Neural progenitor cell (in vitro differentiated cells): Measurements from ENCODE around the gene CC2D2A. TPM values are rescaled to one million over a fixed set of nuclear protein-coding genes. Genes with fewer than 3 reads are reported as not detected.

Experiments used
- DNase-seq: peaks from one replicate; pipeline ENCODE4 v3.0.0-alpha.2; 2016; ENCODE audit warnings: low spot score
- H2AFZ ChIP-seq: fragments of 200-600 bp; sonication (generic); replicated peaks from 2 replicates; pipeline ENCODE4 v1.6.1; 2016; ENCODE audit warnings: antibody characterized with exemption
- H3F3A ChIP-seq: fragments of 200-600 bp; sonication (generic); 2 replicates; pipeline ENCODE4 v1.6.1; 2016; ENCODE audit warnings: antibody characterized with exemption, low read depth
- H3K27ac ChIP-seq: fragments of 200-600 bp; sonication (generic); 2 replicates; pipeline ENCODE4 v1.5.1; 2016; ENCODE audit warnings: mild to moderate bottlenecking
- H3K27me3 ChIP-seq: fragments of 200-600 bp; sonication (generic); 2 replicates; pipeline ENCODE4 v1.6.1; 2016; ENCODE audit warnings: mild to moderate bottlenecking, moderate library complexity
- H3K36me3 ChIP-seq: fragments of 200-600 bp; sonication (generic); 2 replicates; pipeline ENCODE4 v1.5.1; 2016
- H3K4me1 ChIP-seq: fragments of 200-600 bp; sonication (generic); 2 replicates; pipeline ENCODE4 v1.6.1; 2016; ENCODE audit warnings: mixed run types
- H3K4me2 ChIP-seq: fragments of 200-600 bp; sonication (generic); 2 replicates; pipeline ENCODE4 v1.6.1; 2016
- H3K4me3 ChIP-seq: fragments of 200-600 bp; sonication (generic); 2 replicates; pipeline ENCODE4 v1.5.1; 2016
- H3K79me2 ChIP-seq: fragments of 200-600 bp; sonication (generic); 2 replicates; pipeline ENCODE4 v1.6.1; 2016; ENCODE audit warnings: low read depth
- H3K9ac ChIP-seq: fragments of 200-600 bp; sonication (generic); 2 replicates; pipeline ENCODE4 v1.6.1; 2016
- H3K9me3 ChIP-seq: fragments of 200-600 bp; sonication (generic); 2 replicates; pipeline ENCODE4 v1.5.1; 2016; ENCODE audit warnings: low read depth
- H4K20me1 ChIP-seq: fragments of 200-600 bp; sonication (generic); 2 replicates; pipeline ENCODE4 v1.6.1; 2016; ENCODE audit warnings: low read depth
- H3K27ac Mint-ChIP-seq: 3 replicates; pipeline ENCODE4 v1.8.0; 2021; ENCODE audit warnings: mixed read lengths
- H3K27me3 Mint-ChIP-seq: 2 replicates; pipeline ENCODE4 v1.8.0; 2022; ENCODE audit warnings: low read depth, mild to moderate bottlenecking, inconsistent platforms, moderate library complexity, mixed read lengths; ENCODE audit not compliant: insufficient read depth
- H3K36me3 Mint-ChIP-seq: 3 replicates; pipeline ENCODE4 v1.8.0; 2021; ENCODE audit warnings: mixed read lengths
- H3K4me1 Mint-ChIP-seq: 3 replicates; pipeline ENCODE4 v1.8.0; 2021; ENCODE audit warnings: mixed read lengths
- H3K4me3 Mint-ChIP-seq: 3 replicates; pipeline ENCODE4 v1.8.0; 2021; ENCODE audit warnings: mild to moderate bottlenecking, moderate library complexity, mixed read lengths
- H3K9me3 Mint-ChIP-seq: 3 replicates; pipeline ENCODE4 v1.8.0; 2020; ENCODE audit warnings: mixed read lengths
- EZH2 ChIP-seq: fragments of 200-600 bp; sonication (generic); IDR thresholded peaks from 2 replicates; pipeline ENCODE4 v1.6.1; 2017; ENCODE audit warnings: antibody characterized with exemption, mild to moderate bottlenecking, moderate library complexity
- EZH2phosphoT487 ChIP-seq: fragments of 200-600 bp; sonication (generic); IDR thresholded peaks from 2 replicates; pipeline ENCODE4 v1.6.1; 2017; ENCODE audit warnings: antibody characterized with exemption
- total RNA-seq: library from RNA; depleted of rRNA; stranded (reverse); fragments of >200 nt; gene quantifications from 2 replicates; pipeline ENCODE4 v1.2.3, GENCODE V29; 2015; ENCODE audit warnings: low replicate concordance
- TF ChIP-seq, protein P1 (sequence below): fragments of 200-600 bp; sonication (generic); IDR thresholded peaks from 2 replicates; pipeline ENCODE4 v1.5.1; 2017; ENCODE audit warnings: antibody characterized with exemption, mild to moderate bottlenecking

CC2D2A gene
- total RNA-seq, 1 donor from 2014 or later = 40.0 TPM

DNA sequence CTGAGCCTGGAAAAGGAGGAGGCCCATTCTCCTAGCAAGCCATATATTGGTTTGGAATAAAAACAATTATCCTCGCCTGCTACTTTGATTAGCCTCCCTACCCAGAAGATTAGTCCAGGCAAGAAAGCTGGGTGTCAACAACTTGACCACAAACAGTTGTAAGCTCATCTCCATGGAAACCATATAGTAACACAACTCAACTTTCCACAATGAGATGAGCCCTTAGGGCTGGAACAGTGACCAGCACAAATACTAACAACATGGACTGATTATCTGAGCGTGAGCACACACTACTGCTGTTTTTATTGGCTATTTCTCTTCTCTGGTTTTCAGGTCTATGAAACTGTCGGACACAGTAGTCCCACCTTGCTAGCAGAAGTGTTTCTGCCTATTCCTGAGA lies 80.8 kb downstream of the CC2D2A start:
- DNase-seq = no peak
- H2AFZ ChIP-seq = no peak overlapping the region
- no peak overlapping the region for H3K4me3 ChIP-seq
- no peaks in the 10 kb centered on the region for H3K36me3 ChIP-seq
- H3K4me1 ChIP-seq = peaks cover 7% of the 10 kb centered on the region
- H4K20me1 ChIP-seq = no peaks in the 10 kb centered on the region
- Mint-ChIP-seq H3K27me3 (no peaks in the 10 kb centered on the region), H3K4me3 (no peak overlapping the region), H3K36me3 (peaks cover 12% of the 10 kb centered on the region), H3K9me3 (no peaks in the 10 kb centered on the region), H3K4me1 (peaks cover 12% of the 10 kb centered on the region), H3K27ac (no peak overlapping the region)
- no peaks in the 10 kb centered on the region for H3K79me2 ChIP-seq
- H3K27ac ChIP-seq = no peak overlapping the region
- H3K9me3 ChIP-seq = no peaks in the 10 kb centered on the region
- TF ChIP-seq, protein P1, sequence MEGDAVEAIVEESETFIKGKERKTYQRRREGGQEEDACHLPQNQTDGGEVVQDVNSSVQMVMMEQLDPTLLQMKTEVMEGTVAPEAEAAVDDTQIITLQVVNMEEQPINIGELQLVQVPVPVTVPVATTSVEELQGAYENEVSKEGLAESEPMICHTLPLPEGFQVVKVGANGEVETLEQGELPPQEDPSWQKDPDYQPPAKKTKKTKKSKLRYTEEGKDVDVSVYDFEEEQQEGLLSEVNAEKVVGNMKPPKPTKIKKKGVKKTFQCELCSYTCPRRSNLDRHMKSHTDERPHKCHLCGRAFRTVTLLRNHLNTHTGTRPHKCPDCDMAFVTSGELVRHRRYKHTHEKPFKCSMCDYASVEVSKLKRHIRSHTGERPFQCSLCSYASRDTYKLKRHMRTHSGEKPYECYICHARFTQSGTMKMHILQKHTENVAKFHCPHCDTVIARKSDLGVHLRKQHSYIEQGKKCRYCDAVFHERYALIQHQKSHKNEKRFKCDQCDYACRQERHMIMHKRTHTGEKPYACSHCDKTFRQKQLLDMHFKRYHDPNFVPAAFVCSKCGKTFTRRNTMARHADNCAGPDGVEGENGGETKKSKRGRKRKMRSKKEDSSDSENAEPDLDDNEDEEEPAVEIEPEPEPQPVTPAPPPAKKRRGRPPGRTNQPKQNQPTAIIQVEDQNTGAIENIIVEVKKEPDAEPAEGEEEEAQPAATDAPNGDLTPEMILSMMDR = no peak
- TF ChIP-seq EZH2 = no peak
- no peak for TF ChIP-seq EZH2phosphoT487
- no peaks in the 10 kb centered on the region for H3F3A ChIP-seq
- no peak overlapping the region for H3K9ac ChIP-seq
- no peak overlapping the region for H3K4me2 ChIP-seq
- no peaks in the 10 kb centered on the region for H3K27me3 ChIP-seq

DNA sequence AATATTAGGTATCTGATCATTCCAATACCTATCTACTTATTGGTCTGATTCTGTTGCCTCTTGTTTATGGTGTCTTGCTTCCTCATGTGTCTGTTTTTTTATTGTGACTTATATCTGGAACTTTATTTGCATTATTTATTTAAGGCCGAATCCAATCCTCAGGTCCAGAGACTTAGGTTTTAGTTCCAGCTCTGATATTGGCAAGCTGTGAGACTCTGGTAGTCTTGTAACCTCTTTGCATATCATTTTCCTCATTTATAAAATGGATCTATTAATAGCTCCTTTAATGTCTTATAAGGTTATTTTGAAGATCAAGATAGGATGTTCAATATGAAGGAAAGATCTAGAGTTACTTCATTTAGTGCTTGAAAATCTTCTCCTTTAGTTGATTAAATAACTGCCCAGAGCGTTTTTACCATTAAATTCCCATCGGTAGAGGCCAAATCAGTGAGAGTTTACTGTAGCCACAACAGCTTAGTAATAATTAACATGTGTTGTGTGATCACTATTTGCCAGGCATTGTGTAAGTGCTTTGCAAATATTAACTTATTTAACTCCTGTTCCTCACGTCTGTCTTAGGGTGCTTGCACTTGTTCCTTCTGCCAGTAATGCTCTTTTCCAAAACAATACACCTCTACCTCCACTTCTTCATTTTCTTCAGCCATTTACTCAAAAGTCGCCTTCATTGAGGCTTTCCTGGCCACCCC lies 82.2 kb downstream of the CC2D2A start:
- peaks cover 18% of the 10 kb centered on the region for H3K36me3 Mint-ChIP-seq
- H3K27me3 ChIP-seq = no peaks in the 10 kb centered on the region
- no peak overlapping the region for H3K27ac ChIP-seq
- H2AFZ ChIP-seq = no peak overlapping the region
- H3K4me3 Mint-ChIP-seq = no peak overlapping the region
- no peaks in the 10 kb centered on the region for H4K20me1 ChIP-seq
- no peaks in the 10 kb centered on the region for H3K9me3 Mint-ChIP-seq
- no peaks in the 10 kb centered on the region for H3K9me3 ChIP-seq
- H3K4me1 Mint-ChIP-seq = peaks cover 12% of the 10 kb centered on the region
- H3K27me3 Mint-ChIP-seq = no peaks in the 10 kb centered on the region
- no peak overlapping the region for H3K4me3 ChIP-seq
- H3K27ac Mint-ChIP-seq = no peak overlapping the region
- H3K4me1 ChIP-seq = peaks cover 7% of the 10 kb centered on the region
- no peaks in the 10 kb centered on the region for H3K79me2 ChIP-seq
- no peak for DNase-seq
- TF ChIP-seq, protein P1 = no peak
- no peak for TF ChIP-seq EZH2phosphoT487
- no peak for TF ChIP-seq EZH2
- H3K9ac ChIP-seq = no peak overlapping the region
- H3F3A ChIP-seq = no peaks in the 10 kb centered on the region
- H3K4me2 ChIP-seq = no peak overlapping the region
- H3K36me3 ChIP-seq = no peaks in the 10 kb centered on the region

- Histone ChIP-seq H3K27me3 (no peaks in the 10 kb centered on the region), H3K9ac (no peak overlapping the region), H3K36me3 (no peaks in the 10 kb centered on the region), H2AFZ (no peak overlapping the region), H3K79me2 (no peaks in the 10 kb centered on the region), H3K4me3 (no peak overlapping the region), H3K4me1 (peaks cover 7% of the 10 kb centered on the region), H4K20me1 (no peaks in the 10 kb centered on the region), H3F3A (no peaks in the 10 kb centered on the region), H3K4me2 (no peak overlapping the region), H3K27ac (no peak overlapping the region), H3K9me3 (no peaks in the 10 kb centered on the region)
- no peak for DNase-seq
- Mint-ChIP-seq H3K9me3 (no peaks in the 10 kb centered on the region), H3K4me1 (peaks cover 12% of the 10 kb centered on the region), H3K27me3 (no peaks in the 10 kb centered on the region), H3K4me3 (no peak overlapping the region), H3K36me3 (peaks cover 19% of the 10 kb centered on the region), H3K27ac (no peak overlapping the region)
- TF ChIP-seq EZH2 (no peak), EZH2phosphoT487 (no peak)
- TF ChIP-seq, protein P1 = no peak
Measured at GRCh38 chr4:15552557-15553362, 83.1 kb downstream of the CC2D2A start.
